ENCODE data around the gene MT4.

GRCh38 chr16:56617212-56618085 is 52.6 kb downstream of the MT4 start:
- TF ChIP-seq POLR2A (IDR thresholded peaks at IDR 0.05) = no peak
- TF ChIP-seq CTCF (IDR thresholded peaks at IDR 0.05 in 8 of 11, conservative IDR thresholded peaks at IDR 0.05 in 3 of 11) = peak in 1 of 11 experiments; percentile 6
- TF ChIP-seq POLR2AphosphoS5 (IDR thresholded peaks at IDR 0.05) = peak; percentile 55 to 81 (median 77)
